AG08395 (cell line): Measurements from ENCODE around the gene COL9A3.

Source experiments
- DNase-seq: peaks from one replicate; pipeline ENCODE4 v3.0.0; 2012; ENCODE audit warnings: mixed read lengths, low spot score

Gene COL9A3

DNA sequence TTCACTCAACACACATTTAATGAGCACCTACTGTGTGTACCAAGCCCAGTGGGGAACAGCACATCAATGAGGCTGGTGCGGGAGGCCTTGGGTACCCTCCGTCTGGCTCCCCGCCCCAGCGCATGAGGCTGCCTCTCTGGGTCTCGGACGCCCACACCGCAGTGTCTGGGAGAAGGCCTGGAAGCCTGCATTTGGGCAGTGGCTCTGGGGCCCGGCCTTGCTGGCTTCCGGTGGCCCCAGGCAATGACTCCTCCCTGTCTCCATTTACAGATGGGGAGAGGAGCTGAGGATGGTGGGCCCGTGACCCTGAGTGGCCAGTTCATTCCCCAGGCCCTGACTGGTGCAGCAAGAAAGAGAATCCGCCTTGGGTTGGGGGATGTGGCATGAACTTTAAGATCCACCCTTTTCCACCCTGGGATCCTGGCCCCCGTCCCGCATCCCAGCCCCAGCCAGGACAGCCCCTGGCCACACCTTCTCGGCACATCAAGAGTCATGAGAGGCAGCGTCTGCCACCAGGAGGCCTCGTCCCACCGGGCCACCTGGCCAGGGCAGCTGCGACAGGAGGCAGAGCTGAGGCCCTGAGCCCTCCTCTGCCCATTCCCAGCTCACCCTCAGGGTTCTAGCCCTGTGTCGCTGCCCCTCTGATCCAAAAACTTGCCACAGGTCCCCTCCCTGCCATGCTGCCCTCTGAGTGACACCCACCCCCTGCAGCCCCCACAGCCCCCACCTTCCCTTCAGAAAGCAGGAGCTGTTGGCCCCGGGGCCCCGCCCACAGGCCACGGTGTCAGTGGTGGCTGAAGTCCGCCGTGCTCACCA, 38.0 kb upstream of the COL9A3 start:
- no peak for DNase-seq

DNA sequence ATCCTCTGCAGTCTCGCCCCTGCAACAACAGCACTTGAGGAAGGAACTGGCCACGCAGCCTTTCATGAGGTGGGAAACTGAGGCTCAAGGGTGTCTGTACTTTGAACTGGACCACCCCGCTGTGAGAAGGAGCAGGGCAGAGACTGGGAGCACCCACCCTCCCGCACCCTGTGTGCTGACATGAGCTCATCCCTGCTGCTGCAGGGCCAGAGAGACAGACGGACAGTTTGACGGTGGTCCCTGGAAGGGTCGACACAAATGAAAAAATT, 37.5 kb upstream of the COL9A3 start:
- no peak for DNase-seq

DNA sequence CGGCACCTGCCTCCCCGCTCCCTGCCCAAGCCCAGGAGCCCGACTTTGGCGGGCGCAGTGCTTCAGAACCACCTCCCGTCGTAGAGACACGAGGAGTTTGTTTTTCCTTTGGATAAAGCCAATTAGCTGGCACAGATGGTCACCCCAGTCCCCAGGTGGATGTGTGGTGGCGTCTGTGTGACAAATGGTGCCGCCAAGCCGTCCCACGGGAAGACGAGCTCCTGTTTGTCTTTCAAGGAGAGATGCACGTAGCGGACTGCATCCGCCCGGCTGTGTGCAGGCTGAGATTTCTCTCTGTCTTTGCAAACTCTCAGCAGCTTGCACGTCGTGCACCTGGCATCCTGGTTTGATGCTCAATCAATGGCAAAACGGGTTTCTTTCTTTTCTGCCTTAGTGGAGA, 36.6 kb upstream of the COL9A3 start:
- no peak for DNase-seq

DNA sequence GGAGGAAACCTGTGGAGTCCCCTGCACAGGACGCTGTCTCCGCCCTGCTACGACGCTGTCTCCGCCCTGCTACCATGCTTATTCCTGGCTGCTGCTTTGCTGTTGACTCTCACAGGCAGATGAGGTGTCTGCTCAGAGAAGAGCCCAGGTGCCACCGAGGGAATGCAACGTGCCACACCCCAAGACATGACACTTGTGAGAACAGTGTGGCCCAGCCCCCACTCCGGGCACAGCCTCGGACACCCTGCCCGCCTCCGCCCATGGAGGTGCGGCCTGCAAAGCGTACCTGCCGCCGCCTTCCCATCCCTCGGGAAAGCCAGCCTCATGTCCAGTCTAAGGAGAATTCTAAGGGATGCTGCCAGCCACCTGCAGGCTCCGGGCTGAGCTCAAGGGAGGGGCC, 36.2 kb upstream of the COL9A3 start:
- DNase-seq = no peak

DNA sequence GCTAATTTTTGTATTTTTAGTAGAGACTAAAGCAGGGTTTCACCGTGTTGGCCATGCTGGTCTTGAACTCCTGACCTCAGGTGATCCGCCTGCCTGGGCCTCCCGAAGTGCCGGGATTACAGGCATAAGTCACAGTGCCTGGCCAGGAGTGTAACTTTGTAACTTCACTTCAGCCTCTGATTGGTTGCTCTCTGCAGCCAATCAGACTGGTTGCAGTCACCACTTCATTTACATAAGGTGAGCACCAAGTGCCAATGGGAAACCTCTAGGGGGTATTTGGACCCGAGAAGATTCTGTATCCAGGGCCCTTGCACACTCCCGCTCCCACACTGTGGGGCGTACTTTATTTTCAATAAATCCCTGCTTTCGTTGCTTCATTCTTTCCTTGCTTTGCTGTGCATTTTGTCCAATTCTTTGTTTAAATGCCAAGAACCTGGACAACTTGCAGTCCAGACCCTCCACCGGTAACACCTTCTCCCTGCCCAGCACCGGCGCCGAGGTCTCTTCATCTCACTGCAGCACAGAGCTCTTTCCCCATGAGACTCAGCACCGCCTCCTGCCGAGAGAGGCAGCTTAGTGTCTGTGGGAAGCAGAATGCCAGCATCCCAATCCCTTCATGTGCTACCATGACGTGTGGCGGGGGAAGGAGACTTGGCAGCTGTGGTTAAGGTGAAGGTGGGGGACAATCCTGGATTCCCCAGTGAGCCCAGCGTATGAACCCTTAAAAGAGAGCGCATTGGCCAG, 34.5 kb upstream of the COL9A3 start:
- DNase-seq = no peak

DNA sequence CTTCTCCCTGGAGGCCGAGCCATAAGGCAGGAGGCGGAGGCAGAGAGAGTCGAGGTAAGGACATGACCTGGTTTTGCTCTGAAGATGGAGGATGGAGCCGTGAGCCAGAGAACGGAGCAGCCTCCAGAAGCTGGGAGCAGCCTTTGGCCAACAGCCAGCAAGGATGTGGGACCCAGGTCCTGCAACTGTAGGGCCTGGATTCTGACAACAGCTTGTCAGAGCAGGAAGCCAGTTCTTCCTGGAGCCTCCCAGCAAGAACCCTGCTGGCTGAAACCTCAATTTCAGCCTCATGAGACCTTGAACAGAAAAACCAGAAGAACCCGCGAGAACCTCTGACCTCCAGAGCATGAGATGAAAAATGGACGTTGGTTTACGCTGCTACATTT, 34.0 kb upstream of the COL9A3 start:
- no peak for DNase-seq

DNA sequence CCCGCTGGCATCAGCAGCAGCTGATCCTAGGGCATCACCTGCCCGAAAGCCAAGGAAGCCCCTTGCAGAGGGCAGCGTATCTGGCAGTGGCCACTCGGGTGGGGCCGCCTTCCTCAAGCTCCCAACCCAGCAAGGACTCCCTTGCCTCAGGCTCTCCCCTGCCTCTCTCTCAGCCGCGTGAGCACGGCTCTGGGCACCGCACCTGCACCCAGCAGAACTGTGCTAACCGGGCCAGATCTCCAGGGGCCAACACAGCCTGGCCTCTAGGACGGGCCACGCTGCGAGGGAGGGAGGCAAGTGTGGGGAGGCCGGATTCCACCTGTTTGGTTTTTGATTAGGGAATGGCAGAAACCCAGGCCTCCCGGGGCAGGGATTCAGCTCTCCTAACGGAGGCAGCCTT, 32.4 kb upstream of the COL9A3 start:
- no peak for DNase-seq

DNA sequence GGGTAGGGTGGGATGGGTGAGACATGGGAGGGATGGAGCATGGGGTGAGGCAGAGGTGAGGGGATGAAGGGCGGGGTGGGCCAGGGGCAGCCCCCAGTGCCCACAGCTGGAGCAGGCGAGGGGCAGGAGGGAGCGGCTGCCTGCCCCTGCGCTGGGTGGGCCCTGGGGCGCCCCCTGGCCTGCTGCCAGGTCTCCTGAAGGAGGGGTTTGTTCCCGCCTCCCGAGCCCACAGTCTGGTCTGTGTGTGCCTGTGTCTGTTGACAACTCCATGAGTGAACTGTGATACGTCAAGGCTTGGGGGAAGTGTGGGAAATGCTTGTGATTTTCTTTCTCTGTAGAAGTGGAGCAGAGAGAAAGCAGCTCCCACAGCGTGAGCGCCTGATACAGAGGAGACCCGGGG, 31.5 kb upstream of the COL9A3 start:
- DNase-seq = no peak

DNA sequence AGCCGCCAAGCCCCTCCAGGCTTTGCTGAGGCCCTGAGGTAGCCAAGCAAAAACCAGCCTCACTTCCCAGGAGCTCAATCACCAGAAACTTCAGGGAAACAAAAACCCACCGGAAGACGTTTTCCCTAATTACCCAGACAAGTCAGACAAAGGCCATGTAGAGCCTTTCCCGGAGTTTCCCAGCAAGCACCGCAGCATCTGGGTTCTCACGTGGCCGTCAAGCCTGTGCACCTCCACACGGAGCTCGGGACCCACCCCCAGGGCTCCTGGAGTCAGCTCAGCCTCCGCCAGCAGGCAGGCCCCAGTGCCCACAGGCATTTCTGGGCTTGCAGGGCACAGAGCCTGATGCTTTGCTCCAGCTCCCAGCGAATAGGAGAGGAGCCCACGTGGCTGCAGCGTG, 30.7 kb upstream of the COL9A3 start:
- no peak for DNase-seq

DNA sequence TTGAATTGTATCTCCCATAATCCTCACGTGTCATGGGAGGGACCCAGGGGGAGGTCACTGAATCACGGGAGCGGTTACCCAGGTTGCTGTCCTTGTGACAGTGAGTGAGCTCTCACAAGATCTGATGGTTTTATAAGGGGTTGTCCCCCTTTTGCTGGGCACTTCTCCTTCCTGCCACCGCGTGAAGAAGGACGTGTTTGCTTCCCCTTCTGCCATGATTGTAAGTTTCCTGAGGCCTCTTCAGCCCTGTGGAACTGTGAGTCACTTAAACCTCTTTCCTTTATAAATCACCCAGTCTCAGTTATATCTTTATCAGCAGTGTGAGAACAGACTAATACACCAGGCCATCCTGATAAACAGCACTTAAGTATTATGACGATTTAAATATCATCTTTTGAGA, 29.5 kb upstream of the COL9A3 start:
- no peak for DNase-seq

DNA sequence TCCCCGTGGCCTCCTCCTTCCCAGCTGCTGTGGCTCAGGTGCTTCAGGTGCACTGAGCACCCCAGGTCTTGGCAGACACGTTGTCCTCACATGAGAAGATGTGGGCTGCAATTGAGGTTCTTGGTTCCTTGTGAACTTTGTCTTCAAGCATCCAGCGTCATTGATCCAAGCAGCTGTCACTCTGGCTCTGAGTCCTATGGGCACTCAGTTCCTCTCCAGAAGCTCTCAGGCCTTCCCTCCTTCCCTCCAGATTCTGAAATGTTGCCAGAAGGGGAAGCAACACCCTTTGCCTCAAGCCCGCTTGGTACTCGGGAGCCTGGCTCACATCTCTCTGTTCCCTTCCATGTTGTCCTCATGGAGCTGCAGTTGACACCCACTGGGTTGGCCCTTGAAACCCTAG, 29.0 kb upstream of the COL9A3 start:
- no peak for DNase-seq

DNA sequence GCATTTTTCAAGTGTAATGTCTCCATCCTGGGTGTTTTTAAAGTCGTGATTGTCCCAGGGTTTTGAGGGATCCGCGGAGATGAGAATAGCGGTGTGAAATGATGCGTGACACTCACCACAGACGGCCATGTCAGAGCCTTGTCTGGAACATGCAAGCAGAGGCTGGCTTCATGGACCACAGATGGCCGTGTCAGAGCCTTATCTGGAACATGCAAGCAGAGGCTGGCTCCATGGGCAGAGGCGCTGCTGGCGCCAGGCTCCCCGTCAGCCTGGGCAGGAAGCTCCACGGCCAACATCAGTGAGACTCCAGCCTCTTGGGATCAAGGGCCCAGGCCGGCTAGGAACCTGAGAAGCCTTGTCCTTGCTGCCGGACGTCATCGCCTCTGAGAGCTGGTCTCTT, 28.2 kb upstream of the COL9A3 start:
- no peak for DNase-seq

DNA sequence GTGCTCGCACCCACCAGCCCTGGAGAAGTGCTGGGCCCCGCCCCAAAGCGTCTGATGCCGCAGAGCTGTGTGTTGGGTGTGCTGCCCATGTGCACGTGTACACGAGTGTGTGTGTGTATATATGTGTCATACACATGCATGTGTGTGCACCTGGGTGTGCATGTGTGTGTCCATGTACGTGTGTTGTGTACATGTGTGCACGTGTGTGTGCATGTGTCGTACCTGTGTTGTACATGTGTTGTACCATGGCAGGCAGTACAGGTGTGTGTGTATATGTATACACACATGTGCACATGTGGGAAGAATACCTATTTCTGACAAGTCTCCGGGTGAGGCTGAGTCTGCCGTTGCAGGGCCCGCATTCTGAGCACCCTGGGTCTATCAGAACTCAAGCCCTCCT, 26.8 kb upstream of the COL9A3 start:
- no peak for DNase-seq

DNA sequence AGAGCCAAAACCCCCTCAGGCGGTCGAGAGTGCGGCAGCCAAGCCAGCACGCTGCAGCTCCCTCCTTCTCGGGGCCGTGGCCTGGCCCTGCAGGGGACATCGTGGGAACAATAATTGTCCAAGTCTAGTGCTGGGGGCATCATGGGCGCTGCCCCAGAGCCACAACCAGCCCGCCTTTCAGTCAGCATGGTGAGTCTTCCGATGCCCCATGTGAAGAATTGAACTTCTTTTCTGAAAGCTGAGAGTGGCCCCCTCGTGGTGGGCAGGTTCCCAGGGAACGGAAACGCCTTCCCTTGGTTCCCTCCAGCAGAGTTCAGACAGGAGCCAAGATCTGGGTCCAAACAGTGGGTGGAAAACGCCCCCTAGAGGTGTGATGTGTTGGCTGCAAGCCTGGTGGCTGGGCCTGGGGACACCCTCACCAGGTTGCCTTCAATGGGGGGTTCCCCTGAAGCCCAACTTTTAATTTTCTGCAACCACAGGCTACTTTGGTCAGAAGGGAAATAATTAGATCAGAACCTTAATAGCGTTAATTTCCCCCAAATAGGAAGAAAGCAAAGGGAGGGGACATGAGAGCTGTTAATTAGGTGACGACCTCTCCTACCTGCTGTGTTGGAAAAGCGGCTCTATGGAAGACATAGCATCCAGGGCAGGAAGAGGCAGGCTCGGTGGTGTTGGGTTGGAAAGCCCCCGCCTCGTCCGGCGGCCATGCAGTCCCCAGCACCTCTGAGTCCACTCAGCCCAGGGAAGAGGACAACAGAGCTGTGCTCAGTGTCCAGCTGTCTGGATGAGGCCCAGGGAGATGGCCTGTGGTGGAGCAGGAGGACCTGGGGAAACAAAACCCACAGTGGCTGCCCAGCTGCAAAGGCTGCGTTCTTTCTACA, 25.3 kb upstream of the COL9A3 start:
- DNase-seq = peak; percentile 85

DNA sequence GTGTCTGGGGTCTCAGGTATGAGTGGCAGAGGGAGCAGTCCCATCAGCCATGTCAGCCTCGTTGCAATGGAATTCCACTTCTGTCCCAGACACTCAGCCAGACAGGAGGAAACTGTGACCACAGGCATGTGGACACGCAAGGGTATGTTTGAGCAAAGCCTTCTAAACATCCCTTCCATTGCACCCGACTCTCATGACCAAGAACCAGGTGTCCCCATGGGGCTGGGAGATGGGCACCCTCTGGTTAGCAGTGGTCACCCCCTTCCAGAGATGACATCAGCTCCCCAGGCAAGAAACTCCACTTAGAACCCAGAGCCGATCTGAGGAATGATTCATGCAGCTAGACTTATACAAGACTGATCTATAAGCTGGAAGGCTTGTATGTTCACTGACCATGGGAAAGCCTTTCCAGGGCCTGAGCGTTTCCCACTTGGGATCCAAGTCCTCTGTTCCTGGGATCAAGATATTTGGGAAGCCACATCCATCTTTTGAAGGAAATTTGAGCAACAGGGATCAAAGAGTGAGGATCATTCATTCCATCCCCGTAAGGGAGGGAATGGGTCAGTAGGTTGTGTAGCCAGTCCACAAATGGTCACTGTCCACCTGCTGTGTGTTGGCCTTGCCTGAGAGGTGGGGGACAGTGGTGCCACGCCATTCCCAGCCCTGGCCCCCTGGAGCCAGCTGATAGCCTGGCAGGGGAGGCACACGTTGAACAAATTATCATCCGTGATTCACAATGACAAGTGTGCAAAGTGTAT, 24.5 kb upstream of the COL9A3 start:
- DNase-seq = peak; percentile 35

DNA sequence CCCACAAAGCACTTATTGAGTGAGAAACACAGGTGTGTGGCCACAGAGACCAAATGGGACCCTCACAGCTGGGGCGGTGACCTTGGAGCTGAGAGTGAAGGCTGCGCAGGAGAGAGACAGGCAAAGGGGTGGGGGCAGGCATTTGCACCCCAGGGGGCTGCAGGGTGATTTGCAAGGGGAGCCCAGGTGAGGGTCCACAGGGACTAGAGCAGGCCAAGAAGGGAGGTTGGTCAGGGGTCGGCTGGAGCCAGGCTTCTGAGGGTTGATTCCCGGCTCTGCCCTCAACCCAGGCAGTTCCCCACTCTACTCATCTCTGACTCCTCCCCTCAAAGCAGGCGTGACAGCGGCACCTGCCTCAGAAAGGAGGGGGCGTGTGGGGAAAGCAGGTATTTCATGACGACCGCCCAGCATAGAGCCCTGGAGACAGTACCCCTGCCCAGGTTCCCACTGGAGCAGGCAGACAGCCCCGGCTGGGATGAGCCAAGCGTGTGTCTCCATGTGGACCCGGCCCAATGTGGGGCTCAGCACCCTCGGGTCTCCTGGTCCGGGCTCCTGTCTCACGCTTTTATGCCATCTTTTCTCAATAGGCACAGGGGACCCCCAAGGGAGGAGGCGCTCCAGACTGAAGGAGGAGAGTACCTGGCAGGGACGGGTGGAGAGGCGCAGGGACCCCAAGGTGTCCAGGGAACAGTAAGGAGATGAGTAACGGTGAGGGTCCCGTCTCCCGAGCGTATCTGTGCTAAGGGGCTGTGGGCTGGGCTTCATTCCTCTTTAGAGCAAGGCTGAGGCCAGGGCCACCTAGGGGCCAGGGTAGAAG, 23.7 kb upstream of the COL9A3 start:
- DNase-seq = no peak

DNA sequence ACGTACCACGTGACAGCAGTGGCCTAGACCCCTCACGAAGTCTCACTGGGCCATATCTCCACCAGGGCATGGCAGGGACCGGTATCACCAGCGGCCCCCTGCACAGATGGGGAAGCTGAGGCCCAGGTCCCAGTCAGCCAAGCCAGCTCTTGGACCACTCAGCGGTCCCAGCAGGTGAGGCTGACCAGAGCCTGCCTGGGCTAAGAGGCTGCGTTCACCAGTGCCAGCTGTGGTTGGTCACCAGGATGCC, 23.2 kb upstream of the COL9A3 start:
- DNase-seq = no peak

DNA sequence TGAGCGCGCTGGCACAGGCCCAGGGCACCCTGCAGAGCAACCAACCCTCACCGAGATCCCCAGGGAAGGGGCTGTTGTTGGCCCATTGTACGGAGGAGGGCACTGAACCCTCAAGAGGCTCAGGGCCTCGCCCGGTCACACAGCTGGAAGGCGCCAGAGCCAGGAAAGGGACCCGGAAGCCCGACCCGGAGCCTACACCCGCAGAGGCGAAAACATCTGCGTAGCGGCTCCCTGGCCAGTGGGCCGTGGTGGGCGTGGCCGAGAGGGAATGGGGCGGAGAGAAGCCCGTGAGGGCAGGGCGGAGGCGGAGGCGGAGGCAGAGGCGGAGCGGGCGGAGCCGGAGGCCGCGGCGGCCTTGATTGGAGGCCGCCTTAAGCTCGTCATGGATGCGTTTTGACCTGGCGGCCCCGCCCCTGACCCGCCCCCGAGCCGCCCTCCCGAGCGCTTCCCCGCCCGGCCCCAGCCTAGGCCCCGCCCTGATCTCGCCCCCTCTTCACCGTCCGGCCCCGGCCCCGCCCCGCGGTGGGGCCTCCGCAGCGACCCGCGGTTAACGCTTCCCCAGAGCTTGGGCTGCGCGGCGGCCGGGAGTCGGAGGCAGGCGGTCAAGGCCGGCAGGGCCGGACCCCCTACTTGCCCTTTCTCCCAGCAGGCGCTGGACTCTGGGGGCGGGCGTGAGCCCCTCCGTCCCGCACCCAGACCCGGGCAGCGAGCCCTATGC, 22.7 kb upstream of the COL9A3 start:
- peak; percentile 97 for DNase-seq

DNA sequence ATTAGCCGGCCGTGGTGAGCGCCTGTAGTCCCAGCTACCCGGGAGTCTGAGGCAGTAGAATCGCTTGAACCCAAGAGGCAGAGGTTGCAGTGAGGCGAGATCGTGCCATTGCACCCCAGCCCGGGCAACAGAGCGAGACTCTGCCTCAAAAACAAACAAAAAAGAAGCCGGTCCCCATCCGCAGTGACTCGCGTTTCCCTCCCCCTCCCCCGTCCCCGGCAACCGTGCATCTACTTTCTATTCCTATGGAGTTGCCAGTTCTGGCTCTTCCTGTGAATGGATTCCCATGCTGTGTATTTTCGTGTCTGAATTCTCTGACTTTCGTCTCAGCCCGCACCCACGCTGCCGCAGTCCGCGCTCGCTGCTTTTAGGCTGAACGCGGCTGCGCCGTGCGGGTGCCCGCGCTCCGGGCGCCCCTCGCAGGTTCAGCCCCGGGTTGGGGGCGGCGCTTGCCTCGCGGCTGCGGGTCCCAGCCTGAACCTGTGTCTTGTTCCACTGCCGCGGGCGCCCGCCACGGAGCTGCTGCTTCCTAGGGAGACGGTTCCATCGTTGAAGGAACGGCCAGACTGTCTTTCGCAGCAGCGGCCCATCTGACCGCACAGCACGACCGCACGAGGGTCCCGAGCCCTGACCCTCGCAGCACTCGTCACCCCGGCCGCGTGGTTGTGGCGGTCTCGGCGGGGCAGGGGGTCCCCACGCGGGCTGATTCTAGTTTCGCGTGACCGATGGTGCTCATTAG, 21.7 kb upstream of the COL9A3 start:
- DNase-seq = no peak
